Measurements from ENCODE around the gene HIVEP3.

- no peak for TF ChIP-seq ZFP69B (tag by site-specific recombination; IDR thresholded peaks at IDR 0.05)
- TF ChIP-seq CTCF (tag by site-specific recombination; IDR thresholded peaks at IDR 0.05): no peak
- TF ChIP-seq ZNF768 (tag by site-specific recombination; IDR thresholded peaks at IDR 0.05): no peak
- no peak for TF ChIP-seq REST (tag by site-specific recombination; IDR thresholded peaks at IDR 0.05)
- no peak for TF ChIP-seq ZNF140 (tag by site-specific recombination; IDR thresholded peaks at IDR 0.05)
- no peak for TF ChIP-seq ZNF138 (tag by site-specific recombination; IDR thresholded peaks at IDR 0.05; ENCODE audit: borderline replicate concordance)
- TF ChIP-seq TRIM28 (IDR thresholded peaks at IDR 0.05; ENCODE audit: borderline replicate concordance, low read length): no peak
- TF ChIP-seq ZNF354C (tag by site-specific recombination; IDR thresholded peaks at IDR 0.05; ENCODE audit: borderline replicate concordance, low read depth): no peak
- TF ChIP-seq ZNF530 (tag by site-specific recombination; IDR thresholded peaks at IDR 0.05; ENCODE audit: low read depth): no peak
- TF ChIP-seq ZNF10 (tag by site-specific recombination; IDR thresholded peaks at IDR 0.05): no peak
These were observed 287.6 kb downstream of the HIVEP3 start for GRCh38 chr1:41631154-41631553.

Measured in HEK293 (cell line).